Measurements from ENCODE around the gene PRR36.

PRR36 gene

DNA sequence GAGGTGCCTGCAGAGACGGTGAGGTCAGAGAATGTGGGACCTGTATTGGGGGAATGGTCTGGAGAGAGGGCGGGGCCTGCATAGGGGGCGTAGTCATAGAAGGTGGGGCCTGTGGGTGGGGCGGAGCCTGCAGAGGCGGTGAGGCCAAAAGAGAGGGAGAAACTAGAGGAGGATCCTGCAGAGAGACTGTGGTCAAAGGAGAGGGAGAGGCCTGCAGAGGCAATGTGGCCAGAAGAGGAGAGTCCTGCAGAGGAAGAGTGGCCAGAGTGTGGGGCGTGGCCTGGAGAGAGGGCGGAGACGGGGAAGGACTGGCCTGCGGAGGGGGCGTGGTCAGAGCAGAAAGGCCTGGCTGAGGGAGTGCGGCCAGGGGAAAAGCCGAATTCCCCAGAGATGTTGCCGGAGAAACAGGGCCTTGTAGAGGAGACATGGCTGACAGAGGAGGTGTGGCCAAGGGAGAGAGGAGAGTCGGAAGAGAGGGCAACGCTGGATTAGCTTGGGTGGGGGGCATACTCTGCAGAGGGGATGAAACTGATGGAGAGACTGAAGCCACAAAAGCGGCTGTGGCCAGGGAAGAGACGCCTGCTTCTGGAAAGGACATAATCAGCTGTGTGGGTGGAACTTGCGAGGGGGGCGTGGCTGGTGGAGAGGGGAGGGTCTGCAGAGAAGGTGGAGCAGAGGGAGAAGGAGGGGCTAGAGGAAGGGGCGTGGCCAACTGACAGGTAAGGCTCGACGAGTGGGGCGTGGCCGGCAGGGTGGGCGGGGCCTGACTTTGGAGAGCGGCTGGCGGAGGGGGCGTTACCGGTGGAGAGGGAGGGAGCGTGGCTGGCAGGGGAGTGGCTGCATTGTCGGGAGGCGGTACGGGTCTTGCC, 2.5 kb downstream of the PRR36 start:
- peak; percentile 80 for DNase-seq (ENCODE audit: low spot score)

DNA sequence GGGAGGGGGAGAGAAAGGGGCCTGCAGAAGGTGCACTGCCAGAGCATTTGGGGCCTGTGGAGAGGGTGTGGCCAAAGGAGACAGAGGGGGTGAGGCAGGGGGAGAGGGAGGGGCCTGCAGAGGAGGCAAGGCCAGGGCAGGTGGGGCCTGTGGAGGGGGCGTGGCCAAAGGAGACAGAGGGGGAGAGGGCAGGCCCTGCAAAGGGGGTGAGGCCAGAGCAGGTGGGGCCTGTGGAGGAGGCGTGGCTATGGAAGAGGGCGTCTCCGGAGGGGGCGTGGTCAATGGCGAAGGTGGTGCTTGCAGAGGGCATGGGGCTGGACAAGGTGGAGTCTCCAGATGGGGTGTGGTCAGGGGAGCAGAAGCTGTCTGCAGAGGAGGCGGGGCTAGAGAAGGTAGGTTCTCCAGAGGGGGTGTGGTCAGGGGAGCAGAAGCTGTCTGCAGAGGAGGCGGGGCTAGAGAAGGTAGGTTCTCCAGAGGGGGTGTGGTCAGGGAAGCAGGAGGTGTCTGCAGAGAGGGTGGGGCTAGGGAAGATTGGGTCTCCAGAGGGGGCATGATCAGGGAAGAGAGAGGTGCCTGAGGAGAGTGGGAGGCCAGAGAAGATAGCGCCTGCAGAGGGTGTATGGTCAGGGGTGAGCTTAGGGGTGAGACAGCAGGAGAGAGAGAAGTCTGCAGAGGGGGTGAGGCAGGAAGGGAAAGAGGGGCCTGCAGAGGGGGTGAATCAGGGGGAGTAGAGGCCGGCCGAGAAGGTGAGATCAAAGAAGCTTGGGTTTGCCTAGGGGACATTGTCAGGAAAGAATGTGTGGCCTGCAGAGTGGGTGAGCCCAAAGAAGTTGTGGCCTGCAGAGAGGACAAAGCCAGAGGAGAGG, 3.4 kb downstream of the PRR36 start:
- peak; percentile 60 for DNase-seq (ENCODE audit: low spot score)

- DNase-seq (ENCODE audit: low spot score) = peak; percentile 38
These were observed 4.2 kb downstream of the PRR36 start for GRCh38 chr19:7869910-7870511.

DNA sequence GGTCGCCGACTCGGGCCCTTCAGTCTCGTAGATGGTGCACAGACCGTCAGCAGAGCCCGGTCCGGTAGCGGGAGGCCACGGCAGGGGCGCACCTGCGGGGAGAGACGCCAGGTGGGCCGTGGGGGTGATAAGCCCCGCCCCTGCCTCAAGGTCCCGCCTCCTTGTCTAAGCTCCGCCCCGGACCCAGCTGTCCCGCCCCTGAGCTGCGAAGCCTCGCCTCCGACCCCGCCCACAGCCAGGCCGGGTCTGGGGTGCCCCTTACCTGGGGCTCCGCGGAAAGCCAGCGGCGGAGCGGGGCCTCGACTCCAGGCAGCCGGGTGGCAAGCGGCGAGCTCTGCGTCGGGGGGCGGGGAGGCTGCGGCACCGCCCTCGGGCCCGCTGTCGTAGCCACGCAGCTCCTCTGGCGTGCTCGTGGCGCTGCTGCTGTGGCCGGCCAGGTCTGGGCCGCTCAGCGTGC, 4.7 kb downstream of the PRR36 start:
- DNase-seq (ENCODE audit: low spot score) = peak; percentile 62

DNA sequence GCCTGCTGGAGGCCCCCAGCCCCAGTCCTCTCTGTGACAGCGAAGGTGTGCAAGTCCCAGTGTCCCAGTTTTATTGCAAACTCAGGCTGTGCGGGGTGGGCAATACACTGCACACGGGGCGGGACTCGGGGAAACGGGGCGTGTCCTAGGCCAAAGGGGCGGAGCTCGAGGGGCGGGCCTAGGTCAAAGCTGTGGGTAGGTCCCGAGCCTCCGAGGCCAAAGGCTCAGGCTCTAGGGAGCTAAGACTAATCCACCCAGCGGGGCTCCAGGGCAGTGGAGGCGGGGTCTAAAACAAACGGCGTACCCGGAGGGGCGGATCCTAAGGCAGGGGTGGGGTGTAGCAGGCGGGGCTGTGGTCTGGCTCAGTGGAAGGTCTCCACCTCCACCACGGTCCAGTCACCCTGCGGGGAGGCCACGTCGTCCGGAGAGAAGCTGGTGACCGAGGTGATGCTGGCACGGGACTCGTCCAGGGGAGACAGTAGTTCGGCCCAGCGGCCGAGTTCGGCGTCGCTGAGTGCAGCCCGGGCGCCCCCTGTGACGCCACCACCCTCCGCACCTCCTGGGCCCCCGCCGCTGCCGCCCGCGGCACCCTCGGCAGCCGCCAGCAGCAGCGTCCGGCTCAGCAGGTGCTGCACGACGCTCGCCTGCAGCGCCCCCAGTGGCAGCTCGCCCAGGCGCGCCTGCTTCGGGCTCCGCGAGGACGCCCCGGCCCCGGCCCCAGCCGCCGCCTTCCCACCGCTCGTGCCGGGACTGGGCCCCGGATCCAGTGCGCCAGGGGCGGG, 5.3 kb downstream of the PRR36 start:
- peak; percentile 82 for DNase-seq (ENCODE audit: low spot score)

DNA sequence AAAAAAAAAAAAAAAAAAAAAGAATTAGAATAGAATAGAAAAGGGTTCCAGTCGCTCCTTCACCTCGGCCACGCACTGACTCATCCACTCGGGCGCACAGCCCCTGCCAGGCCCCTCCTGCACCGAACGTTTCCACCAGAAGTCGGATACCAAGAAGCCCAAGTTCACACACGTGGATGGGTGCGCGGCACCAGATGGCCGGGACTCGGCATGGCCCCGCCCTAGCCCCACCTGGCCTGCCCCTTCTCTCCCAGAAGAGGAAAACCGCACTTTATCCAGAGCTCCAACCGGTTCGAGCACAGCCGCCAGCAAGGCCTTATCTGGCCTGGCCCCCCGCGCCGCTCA, 5.9 kb downstream of the PRR36 start:
- no peak for DNase-seq (ENCODE audit: low spot score)

DNA sequence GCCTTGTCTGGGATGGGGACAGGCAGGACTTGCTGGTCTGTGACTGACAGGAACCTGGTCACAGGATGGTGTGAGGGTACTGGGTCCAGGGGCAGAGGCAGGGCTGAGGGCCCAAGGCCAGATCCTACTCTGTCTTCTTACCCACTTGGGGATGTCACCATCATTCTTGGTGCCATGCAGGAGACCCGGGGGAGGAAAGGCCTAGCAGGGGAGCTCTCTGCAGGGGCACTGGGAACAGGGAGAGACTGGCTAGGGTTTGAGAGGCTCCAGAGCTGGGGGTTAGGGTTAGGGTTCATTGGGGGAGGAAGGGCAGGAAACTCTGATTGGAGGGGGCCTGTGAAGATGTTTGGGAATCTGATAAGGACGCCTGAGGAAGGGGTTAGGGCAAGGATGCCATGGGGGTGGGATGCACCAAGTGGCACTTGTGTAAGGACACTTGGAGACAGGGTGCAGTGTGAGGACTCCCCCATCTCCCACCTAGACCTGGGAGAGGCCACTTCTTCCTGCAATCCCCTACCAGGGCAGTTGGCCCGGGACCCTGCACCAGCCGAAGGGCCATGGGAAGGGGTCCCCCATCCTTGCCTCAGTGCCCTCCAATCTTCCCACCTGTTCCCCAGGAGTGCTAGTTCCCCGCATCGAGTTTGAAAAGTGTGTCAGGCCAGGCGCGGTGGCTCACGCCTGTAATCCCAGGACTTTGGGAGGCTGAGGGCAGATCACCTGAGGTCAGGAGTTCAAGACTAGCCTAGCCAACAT, 6.9 kb downstream of the PRR36 start:
- DNase-seq (ENCODE audit: low spot score) = no peak

DNA sequence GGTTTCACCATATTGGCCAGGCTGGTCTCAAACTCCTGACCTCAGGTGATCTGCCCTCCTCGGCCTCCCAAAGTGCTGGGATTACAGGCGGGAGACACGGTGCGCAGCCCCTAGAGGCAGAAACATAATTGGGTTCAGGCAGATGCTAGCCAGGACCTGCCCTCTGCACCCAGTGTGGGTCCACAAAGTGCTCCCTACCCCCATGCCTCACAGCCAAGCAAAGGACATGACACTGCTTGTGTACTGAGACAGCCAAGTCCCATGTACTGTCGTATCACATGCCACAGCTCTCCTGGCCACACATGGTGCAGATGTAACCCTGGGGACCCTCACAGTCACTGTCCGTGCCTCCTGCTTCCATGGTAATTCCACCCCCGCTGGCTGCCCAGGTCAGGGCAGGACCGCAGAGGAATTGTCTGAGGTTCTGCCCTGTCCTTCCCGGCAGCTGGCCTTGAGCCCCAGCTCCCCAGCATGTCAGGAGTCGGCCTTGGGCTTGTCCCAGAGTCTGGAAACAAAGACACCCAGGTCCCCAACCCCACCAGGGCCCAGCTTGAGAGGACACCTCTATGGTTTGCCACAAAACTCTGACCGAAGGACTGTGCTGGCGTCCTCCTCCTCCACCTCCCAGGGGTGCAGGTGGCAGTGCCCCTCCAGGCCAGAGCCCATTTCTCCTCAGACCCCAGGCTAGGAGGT, 7.6 kb downstream of the PRR36 start:
- DNase-seq (ENCODE audit: low spot score) = no peak

DNA sequence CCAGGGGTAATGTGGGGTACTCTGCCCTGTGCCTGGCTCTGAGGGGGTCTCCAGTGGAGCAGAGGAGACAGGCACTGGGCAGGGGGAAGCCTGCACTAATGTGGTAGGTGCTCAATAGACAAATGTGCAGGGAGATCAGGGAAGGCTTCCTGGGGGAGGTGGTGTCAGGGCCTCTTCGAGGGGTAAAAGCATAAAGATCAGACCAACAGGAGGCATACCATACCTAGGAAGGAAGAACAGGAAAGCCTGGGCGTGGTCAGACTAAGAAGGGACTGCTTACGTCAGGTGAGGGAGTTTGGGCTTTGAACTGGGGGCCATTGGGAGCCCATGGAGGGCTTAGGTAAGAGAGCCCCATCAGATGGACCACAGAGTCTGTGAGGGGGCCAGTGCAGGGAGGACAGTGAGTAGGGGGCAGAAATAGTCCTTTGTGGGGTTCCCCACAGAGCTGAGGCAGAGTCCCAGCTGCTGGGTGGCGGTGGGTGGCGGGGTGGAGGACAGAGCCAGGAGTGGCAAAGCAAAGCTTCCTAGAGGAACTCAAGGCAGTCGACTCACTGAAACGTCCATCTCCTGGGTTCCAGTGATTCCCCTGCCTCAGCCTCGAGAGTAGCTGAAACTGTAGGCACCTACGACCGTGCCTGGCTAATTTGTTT, 8.8 kb downstream of the PRR36 start:
- DNase-seq (ENCODE audit: low spot score) = no peak

- no peak for DNase-seq (ENCODE audit: low spot score)
These were observed 9.5 kb downstream of the PRR36 start for GRCh38 chr19:7864690-7865074.

- no peak for DNase-seq (ENCODE audit: low spot score)
These were observed 10.1 kb downstream of the PRR36 start for GRCh38 chr19:7863971-7864689.

GRCh38 chr19:7863157-7863970, 10.8 kb downstream of the PRR36 start:
- DNase-seq (ENCODE audit: low spot score) = no peak

- peak; percentile 45 for DNase-seq (ENCODE audit: low spot score)
These were observed 11.7 kb downstream of the PRR36 start for GRCh38 chr19:7862413-7862951.

GRCh38 chr19:7861619-7862412, 12.4 kb downstream of the PRR36 start:
- DNase-seq (ENCODE audit: low spot score) = no peak

GRCh38 chr19:7860714-7861618, 13.2 kb downstream of the PRR36 start:
- no peak for DNase-seq (ENCODE audit: low spot score)
